ENCODE data around the gene THRA.

The THRA gene

GRCh38 chr17:40095351-40095943 lies 32.7 kb downstream of the THRA start:
- no peak for DNase-seq
- Histone ChIP-seq H3K27ac (ENCODE audit: insufficient read depth in 1 of 2, low read depth in 1 of 2, low read length in 2 of 2, poor library complexity in 1 of 2, severe bottlenecking in 2 of 2) (no peak overlapping the region), H3K9me3 (ENCODE audit: control extremely low read depth in 1 of 5, control insufficient read depth in 4 of 5, insufficient read depth in 2 of 5, low read depth in 1 of 5, low read length in 4 of 5) (no peaks in the 10 kb centered on the region), H3K36me3 (ENCODE audit: control insufficient read depth in 4 of 4, insufficient read depth in 4 of 4, low read length in 3 of 4) (peaks cover 0 to 52% (median 37%) of the 10 kb centered on the region in 4 experiments), H3K4me3 (ENCODE audit: control insufficient read depth in 1 of 7, extremely low read depth in 1 of 7, insufficient read depth in 4 of 7, low read depth in 2 of 7, low read length in 6 of 7) (no peak overlapping the region), H3K4me1 (ENCODE audit: control extremely low read depth in 1 of 4, control insufficient read depth in 4 of 4, insufficient read depth in 4 of 4, low read length in 3 of 4) (peaks cover 4 to 50% (median 39%) of the 10 kb centered on the region in 4 experiments), H3K27me3 (replicated peaks in 2 of 5; ENCODE audit: control insufficient read depth in 4 of 5, insufficient read depth in 5 of 5, low read length in 4 of 5) (no peaks in the 10 kb centered on the region)
- ChIA-PET CTCF (interaction anchor here (1.1 to 2.9 kb wide), 5 partner anchors 14 to 41 kb away, joined by 3 to 13 read pairs (median 5); partner anchors contain the start of gene MED24), POLR2A (no interaction called here)
- 97% methylated on average over 9 of the region's 17 CpGs for WGBS (ENCODE audit: insufficient coverage)

DNA sequence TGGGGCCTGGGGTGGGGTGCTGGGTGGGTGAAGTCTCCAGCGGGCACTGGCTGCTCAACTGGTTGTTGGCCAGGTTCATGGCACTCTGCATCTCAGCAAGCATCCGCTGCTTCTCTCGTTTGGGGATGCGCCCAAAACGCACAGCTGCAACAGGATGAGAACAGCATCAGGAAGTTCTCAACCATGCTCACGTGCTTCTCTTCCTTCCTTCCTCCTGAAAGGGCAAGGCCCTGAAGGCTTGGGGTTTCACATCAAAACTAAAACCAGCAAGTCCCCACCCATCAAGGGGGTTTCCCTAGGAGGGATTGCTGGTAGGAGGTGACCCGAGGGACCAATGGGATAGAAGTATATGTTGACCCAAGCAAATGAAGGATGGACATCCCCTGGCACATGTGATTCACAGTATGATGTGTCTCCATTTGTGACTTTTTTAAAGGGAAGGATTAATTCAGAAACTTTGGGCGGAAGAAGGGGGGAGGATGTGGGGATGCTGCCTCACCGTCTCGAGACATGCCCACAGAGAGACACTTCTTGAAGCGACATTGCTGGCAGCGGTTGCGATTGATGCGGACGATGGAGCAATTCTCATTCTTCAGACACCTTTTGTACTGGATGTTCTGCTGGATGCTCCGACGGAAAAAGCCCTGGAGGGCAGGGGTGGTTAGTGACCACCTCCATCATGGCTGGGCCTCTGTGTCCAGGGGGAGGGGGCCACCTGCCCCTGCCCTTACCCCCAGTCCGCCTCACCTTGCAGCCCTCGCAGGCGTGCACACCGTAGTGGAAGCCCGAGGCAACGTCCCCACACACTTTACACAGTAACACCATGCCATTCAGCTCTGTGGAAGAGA lies 33.4 kb downstream of the THRA start:
- H3K36me3 ChIP-seq (ENCODE audit: control insufficient read depth in 4 of 4, insufficient read depth in 4 of 4, low read length in 3 of 4), result peaks cover 0 to 52% (median 35%) of the 10 kb centered on the region in 4 experiments
- CTCF ChIA-PET, result interaction anchor here (1.4 to 3.4 kb wide), 5 partner anchors 10 to 42 kb away, joined by 4 to 48 read pairs (median 5); partner anchors contain the start of gene MED24
- no peak overlapping the region for H3K4me3 ChIP-seq (ENCODE audit: control insufficient read depth in 1 of 7, extremely low read depth in 1 of 7, insufficient read depth in 4 of 7, low read depth in 2 of 7, low read length in 6 of 7)
- 68% methylated on average over 18 of the region's 23 CpGs for WGBS (ENCODE audit: insufficient coverage)
- DNase-seq, result peak; percentile 58 to 75 (median 68)
- POLR2A ChIA-PET, result no interaction called here
- peaks cover 7 to 57% (median 45%) of the 10 kb centered on the region in 4 experiments for H3K4me1 ChIP-seq (ENCODE audit: control extremely low read depth in 1 of 4, control insufficient read depth in 4 of 4, insufficient read depth in 4 of 4, low read length in 3 of 4)
- H3K27ac ChIP-seq (ENCODE audit: insufficient read depth in 1 of 2, low read depth in 1 of 2, low read length in 2 of 2, poor library complexity in 1 of 2, severe bottlenecking in 2 of 2), result peak overlapping the region in 1 of 2 experiments; percentile 51
- no peaks in the 10 kb centered on the region for H3K27me3 ChIP-seq (replicated peaks in 2 of 5; ENCODE audit: control insufficient read depth in 4 of 5, insufficient read depth in 5 of 5, low read length in 4 of 5)
- H3K9me3 ChIP-seq (ENCODE audit: control extremely low read depth in 1 of 5, control insufficient read depth in 4 of 5, insufficient read depth in 2 of 5, low read depth in 1 of 5, low read length in 4 of 5), result no peaks in the 10 kb centered on the region

DNA sequence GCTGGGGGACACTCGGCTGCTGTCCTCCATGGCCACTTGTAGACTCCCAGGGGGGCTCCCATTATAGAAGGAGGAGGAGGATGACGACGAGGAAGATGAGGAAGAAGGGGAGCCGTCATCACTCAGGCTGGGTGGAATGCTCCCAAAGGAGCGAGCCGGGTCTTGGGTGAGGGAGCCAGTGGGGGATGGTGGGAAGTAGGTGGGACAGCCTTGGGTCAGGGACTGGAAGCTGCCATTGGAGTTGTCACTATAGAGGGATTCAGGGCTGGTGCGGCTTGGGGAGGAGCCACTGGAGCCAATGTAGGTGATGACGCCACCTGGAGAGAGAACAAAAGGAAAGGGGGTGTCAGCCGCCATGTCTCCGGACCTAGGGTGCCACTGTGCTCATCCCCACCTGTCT lies 34.3 kb downstream of the THRA start:
- H3K27ac ChIP-seq (ENCODE audit: insufficient read depth in 1 of 2, low read depth in 1 of 2, low read length in 2 of 2, poor library complexity in 1 of 2, severe bottlenecking in 2 of 2), result peak overlapping the region in 1 of 2 experiments; percentile 51
- CTCF ChIA-PET, result interaction anchor here (0.9 to 3.4 kb wide), 6 partner anchors 9 to 74 kb away, joined by 3 to 48 read pairs (median 6); no protein-coding TSS in a partner anchor

DNA sequence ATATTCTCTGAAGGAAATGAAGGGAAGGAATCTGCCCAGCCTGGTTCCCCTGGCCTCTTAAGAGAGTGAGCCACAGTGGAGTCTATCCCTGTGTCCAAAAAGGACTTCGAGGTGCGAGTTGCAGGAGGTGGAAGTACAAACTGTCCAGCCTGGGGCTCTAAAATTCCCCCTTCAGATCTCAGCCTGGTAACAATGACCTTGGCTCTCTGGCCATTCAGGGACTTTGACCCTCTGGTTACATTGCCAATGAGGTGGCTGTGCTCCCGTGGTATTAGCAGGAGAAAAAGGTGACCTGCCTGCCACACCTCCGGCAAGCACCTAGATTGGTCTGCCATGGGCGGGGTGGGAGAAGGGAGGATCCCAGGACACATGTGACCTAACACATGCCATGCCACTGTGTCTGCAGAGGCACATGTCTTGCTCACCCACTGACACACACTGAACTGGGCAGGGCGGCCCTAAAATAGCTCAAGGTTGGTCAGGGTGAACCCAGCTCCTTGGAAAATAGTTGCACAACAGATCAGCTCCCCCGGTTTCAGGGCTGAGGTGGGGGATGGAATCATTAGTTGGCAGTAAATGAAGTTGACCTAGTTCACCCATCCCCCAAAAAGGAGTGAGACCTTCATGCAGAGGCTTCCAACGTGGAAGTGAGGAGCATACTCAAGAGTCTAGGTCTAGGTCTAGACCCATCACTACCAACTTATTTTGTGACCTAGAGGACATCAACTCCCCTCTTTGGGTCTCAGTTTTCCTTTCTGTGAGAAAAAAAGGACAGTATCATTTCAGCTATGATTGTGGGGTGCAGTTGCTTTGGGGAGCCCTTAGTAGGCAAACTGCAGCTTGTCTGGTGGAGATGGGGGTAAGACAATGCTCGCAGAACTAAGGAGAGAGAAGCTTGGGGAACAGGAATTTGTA lies 35.4 kb downstream of the THRA start:
- WGBS (ENCODE audit: insufficient coverage), result 81% methylated on average over 6 of the region's 9 CpGs
- POLR2A ChIA-PET, result interaction anchor here (0.5 to 1.4 kb wide), 4 partner anchors 13 to 229 kb away, joined by 3 to 7 read pairs (median 4); no protein-coding TSS in a partner anchor

More for the DNA sequence above, 34.3 kb downstream of the THRA start:
- WGBS (ENCODE audit: insufficient coverage), result 100% methylated on average over 7 of the region's 10 CpGs
- peaks cover 0 to 52% (median 31%) of the 10 kb centered on the region in 4 experiments for H3K36me3 ChIP-seq (ENCODE audit: control insufficient read depth in 4 of 4, insufficient read depth in 4 of 4, low read length in 3 of 4)
- no peak overlapping the region for H3K4me3 ChIP-seq (ENCODE audit: control insufficient read depth in 1 of 7, extremely low read depth in 1 of 7, insufficient read depth in 4 of 7, low read depth in 2 of 7, low read length in 6 of 7)
- DNase-seq, result no peak
- no peaks in the 10 kb centered on the region for H3K27me3 ChIP-seq (replicated peaks in 2 of 5; ENCODE audit: control insufficient read depth in 4 of 5, insufficient read depth in 5 of 5, low read length in 4 of 5)
- no peaks in the 10 kb centered on the region for H3K9me3 ChIP-seq (ENCODE audit: control extremely low read depth in 1 of 5, control insufficient read depth in 4 of 5, insufficient read depth in 2 of 5, low read depth in 1 of 5, low read length in 4 of 5)
- POLR2A ChIA-PET, result no interaction called here
- H3K4me1 ChIP-seq (ENCODE audit: control extremely low read depth in 1 of 4, control insufficient read depth in 4 of 4, insufficient read depth in 4 of 4, low read length in 3 of 4), result peaks cover 8 to 61% (median 48%) of the 10 kb centered on the region in 4 experiments

DNA sequence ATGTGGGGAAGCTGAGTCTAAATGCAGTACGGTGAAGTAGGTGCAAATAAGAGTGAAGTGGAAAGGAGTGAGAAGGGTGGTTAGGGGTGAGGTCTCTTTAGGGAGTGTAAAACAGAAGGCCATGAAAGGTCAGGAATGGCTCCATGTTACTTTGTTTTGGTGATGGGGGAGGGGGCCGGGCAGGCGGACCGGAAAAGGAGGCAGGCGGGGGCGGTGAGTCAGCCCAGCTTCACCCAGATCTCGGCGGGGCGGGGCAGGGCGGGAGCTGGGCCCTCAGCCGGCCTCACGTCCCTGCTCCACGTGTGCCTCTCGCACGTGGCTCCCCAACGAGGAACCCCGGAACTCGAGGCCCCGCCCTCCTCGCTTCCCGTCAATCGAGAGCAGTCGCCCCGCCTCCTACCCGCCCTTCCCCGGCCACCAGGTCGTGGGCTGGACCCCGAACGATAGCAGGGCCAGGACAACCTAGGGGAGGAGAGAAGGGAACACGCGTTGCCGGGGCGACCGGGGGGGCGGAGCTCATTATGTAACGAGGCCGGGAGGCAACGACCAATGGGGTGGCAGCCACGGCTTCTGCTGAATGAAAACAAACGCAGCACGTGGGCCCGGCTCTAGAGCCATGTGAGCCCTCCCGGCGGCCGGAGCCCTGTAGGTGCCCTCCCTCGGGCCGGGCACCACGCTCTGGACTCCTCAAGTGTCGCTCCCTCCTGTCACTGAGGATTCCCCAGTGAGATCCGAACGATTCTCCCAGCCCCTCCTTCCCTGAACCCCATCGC lies 36.3 kb downstream of the THRA start:
- peak overlapping the region in 6 of 7 experiments; percentile 40 to 87 (median 72) for H3K4me3 ChIP-seq (ENCODE audit: control insufficient read depth in 1 of 7, extremely low read depth in 1 of 7, insufficient read depth in 4 of 7, low read depth in 2 of 7, low read length in 6 of 7)
- no peaks in the 10 kb centered on the region for H3K9me3 ChIP-seq (ENCODE audit: control extremely low read depth in 1 of 5, control insufficient read depth in 4 of 5, insufficient read depth in 2 of 5, low read depth in 1 of 5, low read length in 4 of 5)
- ChIA-PET CTCF (interaction anchor here (1.1 to 3.4 kb wide), 9 partner anchors 12 to 72 kb away, joined by 4 to 48 read pairs (median 5); no protein-coding TSS in a partner anchor), POLR2A (interaction anchor here (0.7 to 1.4 kb wide), 4 partner anchors 12 to 30 kb away, joined by 3 to 7 read pairs (median 4); no protein-coding TSS in a partner anchor)
- peaks cover 0 to 38% (median 18%) of the 10 kb centered on the region in 4 experiments for H3K36me3 ChIP-seq (ENCODE audit: control insufficient read depth in 4 of 4, insufficient read depth in 4 of 4, low read length in 3 of 4)
- H3K27me3 ChIP-seq (replicated peaks in 2 of 5; ENCODE audit: control insufficient read depth in 4 of 5, insufficient read depth in 5 of 5, low read length in 4 of 5), result no peaks in the 10 kb centered on the region
- peak; percentile 90 to 95 (median 94) for DNase-seq
- WGBS (ENCODE audit: insufficient coverage), result 1% methylated on average over 41 of the region's 52 CpGs
- peaks cover 8 to 69% (median 58%) of the 10 kb centered on the region in 4 experiments for H3K4me1 ChIP-seq (ENCODE audit: control extremely low read depth in 1 of 4, control insufficient read depth in 4 of 4, insufficient read depth in 4 of 4, low read length in 3 of 4)
- H3K27ac ChIP-seq (ENCODE audit: insufficient read depth in 1 of 2, low read depth in 1 of 2, low read length in 2 of 2, poor library complexity in 1 of 2, severe bottlenecking in 2 of 2), result peak overlapping the region; percentile 9 to 78

More for the DNA sequence above, 35.4 kb downstream of the THRA start:
- Histone ChIP-seq H3K9me3 (ENCODE audit: control extremely low read depth in 1 of 5, control insufficient read depth in 4 of 5, insufficient read depth in 2 of 5, low read depth in 1 of 5, low read length in 4 of 5) (no peaks in the 10 kb centered on the region), H3K27me3 (replicated peaks in 2 of 5; ENCODE audit: control insufficient read depth in 4 of 5, insufficient read depth in 5 of 5, low read length in 4 of 5) (no peaks in the 10 kb centered on the region), H3K27ac (ENCODE audit: insufficient read depth in 1 of 2, low read depth in 1 of 2, low read length in 2 of 2, poor library complexity in 1 of 2, severe bottlenecking in 2 of 2) (peak overlapping the region; percentile 9 to 78), H3K4me1 (ENCODE audit: control extremely low read depth in 1 of 4, control insufficient read depth in 4 of 4, insufficient read depth in 4 of 4, low read length in 3 of 4) (peaks cover 8 to 63% (median 51%) of the 10 kb centered on the region in 4 experiments), H3K4me3 (ENCODE audit: control insufficient read depth in 1 of 7, extremely low read depth in 1 of 7, insufficient read depth in 4 of 7, low read depth in 2 of 7, low read length in 6 of 7) (peak overlapping the region in 5 of 7 experiments; percentile 19 to 87 (median 73)), H3K36me3 (ENCODE audit: control insufficient read depth in 4 of 4, insufficient read depth in 4 of 4, low read length in 3 of 4) (peaks cover 0 to 46% (median 26%) of the 10 kb centered on the region in 4 experiments)
- CTCF ChIA-PET, result interaction anchor here (0.9 to 3.4 kb wide), 11 partner anchors 8 to 73 kb away, joined by 3 to 48 read pairs (median 5); no protein-coding TSS in a partner anchor
- DNase-seq, result no peak

Data from common myeloid progenitor, CD34-positive (primary cell).